HCT116 (cell line): Measurements from ENCODE around the gene NGFR.

Source experiments
- CTCF ChIP-seq, 3 experiments: fragments of 200-600 bp in 1 of 3; sonication (generic) in 1 of 3; IDR thresholded peaks in 2 of 3; conservative IDR thresholded peaks in 1 of 3; 2 replicates each; pipeline ENCODE4 v1.5.1; 2012 to 2017; ENCODE audit warnings: low read depth in 2 of 3, low read length in 2 of 3, antibody characterized with exemption in 1 of 3, borderline replicate concordance in 1 of 3, control low read depth in 1 of 3, mild to moderate bottlenecking in 1 of 3, mixed read lengths in 1 of 3, mixed run types in 1 of 3, moderate library complexity in 1 of 3; ENCODE audit not compliant: insufficient read depth in 1 of 3
- POLR2A ChIP-seq: IDR thresholded peaks from 2 replicates; pipeline ENCODE4 v1.7.0; 2011; ENCODE audit warnings: borderline replicate concordance; ENCODE audit not compliant: insufficient read depth, insufficient read length; ENCODE audit errors: extremely low read depth
- POLR2AphosphoS5 ChIP-seq: IDR thresholded peaks from 2 replicates; pipeline ENCODE4 v1.6.1; 2011; ENCODE audit warnings: mild to moderate bottlenecking, low read depth, low read length, moderate library complexity
- RAD21 ChIP-seq: IDR thresholded peaks from 2 replicates; pipeline ENCODE4 v1.6.1; 2012; ENCODE audit warnings: low read depth, mild to moderate bottlenecking
- YY1 ChIP-seq: IDR thresholded peaks from 2 replicates; pipeline ENCODE4 v1.6.1; 2011; ENCODE audit warnings: low read length, low read depth, moderate library complexity, mild to moderate bottlenecking; ENCODE audit not compliant: insufficient replicate concordance; ENCODE audit errors: extremely low read depth
- TF ChIP-seq, protein P1 (sequence below): IDR thresholded peaks from 2 replicates; pipeline ENCODE4 v1.6.1; 2012; ENCODE audit warnings: low read depth

DNA sequence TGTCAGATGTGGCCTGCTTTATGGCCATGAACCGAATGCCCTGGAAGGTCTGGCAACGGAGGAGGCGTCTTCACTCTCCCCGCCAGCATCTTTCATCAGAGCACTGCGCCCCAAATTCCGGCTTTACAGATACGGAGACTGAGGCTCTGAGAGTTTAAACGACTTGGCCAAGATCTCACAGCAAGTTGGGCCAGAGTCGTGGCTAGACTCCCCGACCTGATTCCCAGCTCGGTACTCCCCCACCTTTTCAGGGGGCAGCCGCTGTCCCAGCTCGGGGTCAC lies 1.7 kb downstream of the NGFR start:
- TF ChIP-seq RAD21 (no peak), POLR2A (no peak), POLR2AphosphoS5 (no peak), YY1 (no peak), CTCF (IDR thresholded peaks at IDR 0.05 in 2 of 3, conservative IDR thresholded peaks at IDR 0.05 in 1 of 3; ENCODE audit: borderline replicate concordance in 1 of 3, insufficient read depth in 1 of 3, low read depth in 2 of 3, low read length in 2 of 3) (no peak)
- TF ChIP-seq, protein P1, sequence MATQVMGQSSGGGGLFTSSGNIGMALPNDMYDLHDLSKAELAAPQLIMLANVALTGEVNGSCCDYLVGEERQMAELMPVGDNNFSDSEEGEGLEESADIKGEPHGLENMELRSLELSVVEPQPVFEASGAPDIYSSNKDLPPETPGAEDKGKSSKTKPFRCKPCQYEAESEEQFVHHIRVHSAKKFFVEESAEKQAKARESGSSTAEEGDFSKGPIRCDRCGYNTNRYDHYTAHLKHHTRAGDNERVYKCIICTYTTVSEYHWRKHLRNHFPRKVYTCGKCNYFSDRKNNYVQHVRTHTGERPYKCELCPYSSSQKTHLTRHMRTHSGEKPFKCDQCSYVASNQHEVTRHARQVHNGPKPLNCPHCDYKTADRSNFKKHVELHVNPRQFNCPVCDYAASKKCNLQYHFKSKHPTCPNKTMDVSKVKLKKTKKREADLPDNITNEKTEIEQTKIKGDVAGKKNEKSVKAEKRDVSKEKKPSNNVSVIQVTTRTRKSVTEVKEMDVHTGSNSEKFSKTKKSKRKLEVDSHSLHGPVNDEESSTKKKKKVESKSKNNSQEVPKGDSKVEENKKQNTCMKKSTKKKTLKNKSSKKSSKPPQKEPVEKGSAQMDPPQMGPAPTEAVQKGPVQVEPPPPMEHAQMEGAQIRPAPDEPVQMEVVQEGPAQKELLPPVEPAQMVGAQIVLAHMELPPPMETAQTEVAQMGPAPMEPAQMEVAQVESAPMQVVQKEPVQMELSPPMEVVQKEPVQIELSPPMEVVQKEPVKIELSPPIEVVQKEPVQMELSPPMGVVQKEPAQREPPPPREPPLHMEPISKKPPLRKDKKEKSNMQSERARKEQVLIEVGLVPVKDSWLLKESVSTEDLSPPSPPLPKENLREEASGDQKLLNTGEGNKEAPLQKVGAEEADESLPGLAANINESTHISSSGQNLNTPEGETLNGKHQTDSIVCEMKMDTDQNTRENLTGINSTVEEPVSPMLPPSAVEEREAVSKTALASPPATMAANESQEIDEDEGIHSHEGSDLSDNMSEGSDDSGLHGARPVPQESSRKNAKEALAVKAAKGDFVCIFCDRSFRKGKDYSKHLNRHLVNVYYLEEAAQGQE: no peak
